A172 (cell line): ENCODE data around the gene CCNL1. TPM values are rescaled to one million over a fixed set of nuclear protein-coding genes. Genes with fewer than 3 reads are reported as not detected.

Source experiments
- DNase-seq: peaks from one replicate; pipeline ENCODE4 v3.0.0-alpha.2; 2015; ENCODE audit warnings: low spot score
- total RNA-seq: library from RNA; depleted of rRNA; stranded (reverse); fragments of >200 nt; shearing (Covaris generic); gene quantifications from 2 replicates; pipeline ENCODE4 v1.2.3, GENCODE V29; 2014

The CCNL1 gene
- total RNA-seq, 1 experiment from 2014 or later = 75.0 TPM

DNA sequence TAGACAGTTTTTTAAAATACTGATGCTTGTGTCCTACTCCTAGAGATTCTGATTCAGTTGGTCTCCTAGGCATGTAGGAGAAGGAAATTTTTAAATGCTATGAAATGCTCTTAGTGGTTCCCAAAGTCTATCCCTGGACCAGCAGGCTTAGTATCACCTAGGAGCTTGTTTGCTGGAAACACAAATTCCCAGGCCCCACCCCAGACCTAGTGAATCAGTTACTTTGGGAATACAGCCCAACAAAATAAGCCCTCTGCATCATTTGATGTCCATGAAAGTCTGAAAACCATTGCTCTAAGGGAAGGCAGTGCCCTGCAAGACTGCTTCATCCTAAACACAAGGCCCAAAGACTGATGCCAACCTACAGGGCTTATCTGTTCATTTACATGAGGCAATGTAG is 36.3 kb downstream of the CCNL1 start:
- no peak for DNase-seq

DNA sequence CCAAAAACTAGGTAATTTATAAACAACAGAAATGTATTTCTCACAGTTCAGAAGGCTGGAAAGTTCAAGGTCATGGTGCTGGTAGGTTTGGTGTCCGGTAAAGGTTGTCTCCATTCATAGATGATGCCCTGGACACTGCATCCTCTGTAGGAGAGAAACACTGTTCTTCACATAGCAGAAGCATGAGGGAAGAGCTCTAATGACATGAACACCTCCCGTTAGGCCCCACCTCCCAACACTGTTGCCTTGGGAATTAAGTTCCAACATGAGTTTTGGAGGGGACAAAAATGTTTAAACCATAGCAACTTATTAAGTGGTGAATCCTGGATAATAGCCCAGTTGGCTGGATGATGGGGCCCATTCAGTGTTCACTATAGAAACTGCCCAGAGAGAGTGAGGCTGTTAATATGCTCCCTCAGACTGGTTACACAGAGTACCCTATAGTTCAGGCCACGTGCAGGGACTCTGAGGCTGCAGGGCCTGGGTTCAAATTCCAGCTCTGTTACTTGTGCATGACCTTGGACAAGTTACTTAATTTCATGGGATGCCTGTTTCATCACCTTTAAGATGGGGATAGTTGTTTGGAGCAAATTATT is 37.0 kb downstream of the CCNL1 start:
- no peak for DNase-seq

DNA sequence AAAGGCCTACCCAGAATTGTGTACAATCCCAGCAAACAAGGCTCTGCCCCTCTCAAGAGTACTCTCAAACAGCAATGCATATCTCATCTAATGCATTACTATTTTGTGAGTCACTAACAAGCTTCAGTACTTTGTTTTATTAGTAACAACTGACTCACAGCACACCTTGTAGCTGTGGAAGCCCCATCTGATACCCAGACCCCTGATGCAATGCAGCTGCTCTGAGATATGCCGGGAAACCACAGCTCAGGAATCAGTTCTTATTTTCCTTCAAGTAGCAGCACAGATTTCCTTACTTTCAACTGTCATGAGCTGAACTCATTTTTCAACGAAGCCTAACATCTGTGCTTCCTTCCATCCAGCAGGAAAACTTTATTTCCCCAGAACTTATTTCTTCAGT is 37.8 kb downstream of the CCNL1 start:
- DNase-seq = peak; percentile 91

DNA sequence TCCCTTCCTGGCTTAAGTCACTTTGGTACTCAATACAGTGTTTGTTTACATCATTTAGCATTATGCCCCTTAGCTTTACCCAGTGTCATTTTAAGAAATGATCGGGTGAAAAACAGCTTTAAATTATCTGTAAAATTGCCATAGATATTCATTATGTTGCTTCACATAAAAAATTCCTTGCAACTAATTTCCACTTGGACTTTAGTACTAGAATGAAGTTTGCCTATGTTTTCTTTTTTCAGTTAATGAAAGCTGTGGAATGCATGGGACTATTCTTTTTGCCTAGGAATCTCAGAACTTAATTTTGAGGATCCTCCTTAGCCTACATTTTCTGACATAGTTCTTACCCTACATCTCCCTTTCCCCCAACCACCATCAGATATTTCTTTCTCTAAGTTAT is 38.4 kb downstream of the CCNL1 start:
- no peak for DNase-seq

DNA sequence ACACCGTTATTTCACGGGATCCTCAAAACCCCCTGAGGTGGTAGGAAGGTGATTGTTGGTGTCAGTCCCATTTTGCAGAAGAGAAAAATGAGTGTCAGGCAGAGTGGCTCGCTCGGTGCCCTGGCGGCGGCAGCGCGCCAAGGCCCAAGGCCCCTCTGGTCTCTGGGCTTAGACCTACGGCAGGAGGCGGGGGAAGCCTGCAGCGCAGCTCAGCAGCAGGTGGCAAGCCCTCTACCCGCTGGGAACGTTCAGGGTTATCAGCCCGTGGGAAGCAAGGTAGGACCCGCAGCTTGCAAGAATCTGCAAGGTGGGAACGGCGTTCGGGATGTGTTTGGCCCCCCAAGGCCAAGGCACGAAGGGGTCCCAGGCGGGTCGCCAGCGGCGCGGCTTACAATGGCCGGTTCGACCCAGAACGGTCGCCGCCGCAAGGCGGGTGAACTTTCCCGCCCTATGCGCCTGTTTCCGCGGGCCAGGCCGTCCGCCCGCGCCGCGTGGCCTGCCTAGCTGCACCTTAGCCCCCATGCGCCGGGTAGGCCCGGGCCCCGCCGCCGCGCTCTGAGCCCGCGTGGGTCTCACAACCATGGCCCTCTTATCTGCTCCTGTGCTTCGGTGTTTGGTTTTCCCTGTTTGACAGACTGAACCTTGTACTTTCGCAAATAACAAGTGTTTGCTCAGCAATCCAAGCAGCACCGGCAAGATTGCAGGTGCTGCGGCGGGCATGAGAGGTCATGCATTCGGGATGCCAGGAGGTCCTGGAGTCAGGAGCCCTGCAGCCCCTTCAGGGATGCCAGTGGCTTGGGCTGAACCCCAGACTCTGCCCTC is 39.7 kb downstream of the CCNL1 start:
- DNase-seq = no peak

DNA sequence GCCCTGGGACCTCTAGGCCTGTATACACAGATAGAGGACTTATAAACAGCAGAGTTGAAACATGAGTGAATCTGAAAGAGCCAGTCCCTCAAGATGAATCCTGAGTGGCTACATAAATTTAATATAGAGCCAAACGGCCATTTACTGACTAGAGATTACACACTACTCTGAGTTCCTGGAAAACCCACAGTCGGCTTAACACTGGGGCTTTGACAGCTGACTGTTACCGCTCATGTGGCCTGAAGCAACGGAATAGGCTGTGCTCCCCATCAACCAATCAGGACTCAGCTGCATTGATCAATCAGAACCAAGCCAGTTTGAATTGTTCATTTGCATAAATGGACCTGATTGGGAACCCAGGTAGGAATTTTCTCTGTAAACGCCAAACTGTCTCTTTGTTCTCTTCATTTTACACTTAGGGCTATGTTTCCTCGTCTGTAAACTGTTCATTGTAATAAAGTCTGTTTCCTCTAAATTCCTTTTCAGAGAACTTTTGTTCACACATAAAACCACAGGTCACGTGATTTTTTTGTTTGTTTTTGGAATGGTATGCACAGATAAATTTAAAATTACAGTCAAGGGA is 40.5 kb downstream of the CCNL1 start:
- DNase-seq = no peak

DNA sequence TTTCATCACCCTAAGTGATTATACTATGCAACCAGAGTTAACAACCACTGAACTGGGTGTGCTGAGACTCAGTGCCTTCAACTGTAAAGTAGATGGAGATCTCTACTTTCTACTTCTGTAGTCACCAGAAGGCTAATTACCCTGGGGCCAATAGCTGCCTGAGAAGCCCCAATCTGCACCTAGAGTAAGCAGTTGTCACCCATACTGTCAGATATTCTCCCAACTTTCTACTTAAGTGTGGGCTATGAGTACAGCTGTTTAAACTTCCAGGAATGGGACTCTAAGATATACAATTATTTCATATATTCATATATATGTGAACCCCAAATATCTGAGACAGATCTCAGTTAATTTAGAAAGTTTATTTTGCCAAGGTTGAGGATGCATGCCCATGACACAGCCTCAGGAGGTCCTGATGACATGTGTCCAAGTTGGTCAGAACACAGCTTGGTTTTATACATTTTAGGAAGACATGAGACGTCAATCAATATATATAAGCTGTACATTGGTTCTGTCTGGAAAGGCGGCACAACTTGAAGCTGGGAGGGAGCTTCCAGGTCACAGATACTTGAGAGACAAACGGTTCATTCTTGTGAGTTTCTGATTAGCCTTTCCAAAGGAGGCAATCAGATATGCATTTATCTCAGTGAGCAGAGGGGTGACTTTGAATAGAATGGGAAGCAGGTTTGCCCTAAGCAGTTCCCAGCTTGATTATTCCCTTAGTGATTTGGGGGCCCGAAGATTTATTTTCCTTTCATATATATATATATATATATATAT is 41.9 kb downstream of the CCNL1 start:
- no peak for DNase-seq

DNA sequence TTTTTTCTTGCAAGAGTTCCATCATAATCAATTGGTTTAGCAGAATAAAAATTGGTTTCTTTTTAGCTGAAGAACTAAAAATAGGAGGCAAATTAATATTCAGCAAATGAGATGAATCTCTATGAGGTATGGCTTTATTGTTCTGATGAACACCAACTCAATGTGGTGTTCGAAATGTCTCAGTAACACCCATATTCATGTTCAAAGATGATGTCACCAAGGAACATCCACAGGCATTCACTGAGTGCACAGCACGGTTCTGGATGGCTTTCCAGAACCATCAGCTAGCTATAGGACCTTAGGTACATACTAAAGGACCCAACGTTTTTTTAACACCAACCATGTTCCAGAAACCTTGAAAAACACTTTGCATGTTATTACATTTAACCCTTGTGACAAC is 42.7 kb downstream of the CCNL1 start:
- DNase-seq = no peak

DNA sequence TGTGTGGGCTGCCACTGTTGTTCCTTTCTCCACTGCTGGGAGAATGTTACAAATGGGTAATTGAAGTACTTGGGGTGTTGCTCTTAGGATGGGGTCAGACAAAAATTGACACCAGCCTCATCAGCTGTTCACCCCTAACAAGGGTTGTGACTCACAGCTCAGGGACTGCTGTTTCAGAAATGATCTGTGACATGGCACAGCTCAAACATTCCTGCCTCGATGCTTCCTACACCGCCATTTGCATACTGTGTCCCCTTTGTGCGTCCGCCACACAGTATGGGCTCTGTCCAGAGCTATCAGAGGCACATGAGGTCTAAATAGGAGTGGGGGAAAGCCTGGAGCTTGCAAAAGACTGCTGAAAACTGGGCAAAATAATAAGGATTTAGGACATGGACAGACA is 43.9 kb downstream of the CCNL1 start:
- DNase-seq = no peak

DNA sequence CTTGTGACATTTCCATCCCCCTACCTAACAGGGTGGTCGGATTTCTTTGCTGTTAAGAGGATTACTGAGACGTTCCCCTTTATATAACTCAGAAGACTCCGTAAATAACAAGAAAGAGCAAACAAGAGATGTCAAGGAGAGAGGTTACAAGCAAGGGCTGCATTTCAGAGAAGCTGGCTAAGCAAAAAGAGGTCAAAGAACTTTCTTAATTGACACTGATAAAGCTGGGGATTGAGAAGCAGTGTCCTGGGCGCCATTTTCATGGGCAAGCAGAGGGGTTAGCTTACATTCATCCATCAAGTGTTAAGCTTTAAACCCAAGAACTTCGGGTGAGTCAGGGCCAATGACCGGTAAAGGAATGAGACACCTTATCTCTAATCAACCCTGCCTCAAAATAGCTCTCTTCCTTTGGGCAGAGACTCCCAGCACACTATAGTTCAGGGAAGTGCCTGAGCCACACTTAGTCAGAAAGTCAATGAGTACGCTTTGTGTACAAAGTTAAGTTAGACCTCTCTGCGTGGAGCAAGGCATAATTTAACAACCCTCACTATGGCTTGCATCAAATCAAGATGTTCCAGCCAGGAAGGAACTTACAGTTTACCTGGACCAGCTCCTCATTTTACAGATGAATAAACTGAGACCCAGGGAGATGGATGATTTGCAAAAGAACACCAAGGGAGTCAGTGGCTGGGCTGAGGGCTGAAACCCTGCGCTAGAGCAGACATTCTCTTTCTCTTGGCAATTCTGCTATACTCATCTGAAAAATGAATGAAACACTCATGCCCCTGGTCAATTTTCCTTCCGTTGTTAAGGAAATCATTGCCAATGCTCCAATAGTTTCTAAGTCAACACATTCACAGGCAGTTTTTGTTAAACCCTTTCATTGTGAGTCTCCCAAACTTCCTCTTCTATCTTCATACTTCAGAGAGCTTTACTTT is 44.6 kb downstream of the CCNL1 start:
- peak; percentile 85 for DNase-seq

DNA sequence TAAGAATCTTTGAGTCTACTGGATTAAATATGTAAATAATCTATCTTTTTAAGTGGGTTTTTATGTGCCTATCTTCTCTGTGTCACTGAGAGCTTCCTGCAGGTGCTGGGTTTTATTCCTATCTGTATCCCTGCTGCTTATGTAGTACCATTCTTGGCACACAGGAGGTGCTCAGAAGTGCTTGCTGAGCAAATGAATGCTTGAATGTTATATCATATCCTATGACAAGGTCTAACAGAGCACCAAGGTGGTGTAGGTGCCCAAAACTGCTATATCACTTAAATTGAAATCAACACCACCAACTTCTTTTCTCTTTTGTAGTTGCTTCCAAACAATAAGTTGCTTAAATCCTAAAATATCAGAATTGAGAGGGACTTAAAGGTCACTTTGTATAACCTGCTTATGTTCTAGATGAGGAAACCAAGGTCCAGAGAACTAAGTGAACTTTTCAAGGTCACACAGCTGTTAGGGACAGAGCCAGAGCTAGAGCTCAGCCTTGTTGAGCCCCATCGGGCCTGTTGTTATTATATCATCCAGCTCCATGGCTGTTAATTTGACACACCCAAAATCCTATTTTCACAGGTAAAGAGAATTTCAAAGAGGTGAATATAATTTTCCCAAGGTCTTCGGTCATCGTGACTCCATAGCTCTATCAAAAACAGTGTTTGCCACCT is 46.0 kb downstream of the CCNL1 start:
- no peak for DNase-seq

DNA sequence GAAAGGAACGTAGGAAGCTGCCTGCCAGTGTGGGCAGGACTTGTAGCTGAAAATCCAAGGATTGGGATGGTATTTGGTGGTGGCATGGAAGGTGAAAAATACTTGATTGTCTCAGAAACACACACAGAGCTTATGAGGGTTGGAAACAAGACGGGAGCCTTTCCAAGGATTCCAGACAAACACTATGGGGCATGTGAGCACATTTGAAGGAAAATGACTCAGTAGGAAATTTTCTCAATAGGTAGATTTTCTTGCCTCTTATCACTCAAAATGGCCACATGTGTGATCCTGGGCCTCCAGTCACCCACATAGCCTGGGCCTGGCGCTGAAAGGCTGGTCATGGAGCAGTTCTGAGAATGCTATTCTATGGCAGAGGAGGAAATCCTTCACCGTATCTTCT is 47.4 kb downstream of the CCNL1 start:
- DNase-seq = no peak

DNA sequence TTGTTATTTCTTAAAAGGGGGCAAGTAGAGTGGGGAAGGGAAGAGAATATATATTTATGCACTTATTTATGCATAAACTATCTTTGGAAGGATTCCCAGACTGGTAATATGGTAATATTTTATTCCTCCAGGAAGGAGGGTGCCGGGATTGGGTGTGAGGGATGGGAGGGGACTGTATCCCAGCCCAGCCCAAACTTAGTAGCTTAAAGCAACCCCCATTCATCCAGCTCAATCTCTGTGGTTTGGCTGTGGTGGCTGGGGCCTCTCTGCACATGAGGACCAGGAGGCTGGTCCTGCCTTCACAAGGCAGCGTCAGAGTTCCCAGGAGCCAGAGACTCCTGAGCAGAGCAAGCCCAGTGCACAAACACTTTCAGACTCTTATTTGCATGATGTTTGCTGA is 48.4 kb downstream of the CCNL1 start:
- DNase-seq = no peak

DNA sequence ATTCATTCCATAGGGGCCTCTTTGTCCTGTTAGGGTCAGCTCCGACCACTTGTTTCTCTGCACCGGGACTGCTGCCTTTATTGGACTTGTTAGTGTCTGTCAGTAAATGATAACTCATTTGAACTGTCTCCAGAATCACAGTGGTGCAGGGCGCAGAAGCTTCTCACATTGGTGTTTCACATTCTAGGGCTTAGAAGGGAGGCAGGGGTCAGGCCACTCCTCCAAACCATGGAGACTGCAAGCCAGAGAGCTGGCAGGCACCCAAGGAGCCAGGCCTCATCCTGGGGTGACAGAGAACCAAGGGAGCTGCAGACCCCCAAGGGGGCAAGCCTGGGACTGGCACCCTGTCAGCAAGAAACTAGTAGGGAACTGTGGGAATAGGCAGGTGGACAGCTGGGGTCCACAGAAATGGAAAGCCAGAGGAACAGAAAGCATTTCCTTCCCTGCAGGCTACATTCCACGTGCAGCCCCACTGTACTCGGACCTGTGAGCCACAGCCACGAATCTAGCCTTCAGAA is 49.1 kb downstream of the CCNL1 start:
- no peak for DNase-seq

DNA sequence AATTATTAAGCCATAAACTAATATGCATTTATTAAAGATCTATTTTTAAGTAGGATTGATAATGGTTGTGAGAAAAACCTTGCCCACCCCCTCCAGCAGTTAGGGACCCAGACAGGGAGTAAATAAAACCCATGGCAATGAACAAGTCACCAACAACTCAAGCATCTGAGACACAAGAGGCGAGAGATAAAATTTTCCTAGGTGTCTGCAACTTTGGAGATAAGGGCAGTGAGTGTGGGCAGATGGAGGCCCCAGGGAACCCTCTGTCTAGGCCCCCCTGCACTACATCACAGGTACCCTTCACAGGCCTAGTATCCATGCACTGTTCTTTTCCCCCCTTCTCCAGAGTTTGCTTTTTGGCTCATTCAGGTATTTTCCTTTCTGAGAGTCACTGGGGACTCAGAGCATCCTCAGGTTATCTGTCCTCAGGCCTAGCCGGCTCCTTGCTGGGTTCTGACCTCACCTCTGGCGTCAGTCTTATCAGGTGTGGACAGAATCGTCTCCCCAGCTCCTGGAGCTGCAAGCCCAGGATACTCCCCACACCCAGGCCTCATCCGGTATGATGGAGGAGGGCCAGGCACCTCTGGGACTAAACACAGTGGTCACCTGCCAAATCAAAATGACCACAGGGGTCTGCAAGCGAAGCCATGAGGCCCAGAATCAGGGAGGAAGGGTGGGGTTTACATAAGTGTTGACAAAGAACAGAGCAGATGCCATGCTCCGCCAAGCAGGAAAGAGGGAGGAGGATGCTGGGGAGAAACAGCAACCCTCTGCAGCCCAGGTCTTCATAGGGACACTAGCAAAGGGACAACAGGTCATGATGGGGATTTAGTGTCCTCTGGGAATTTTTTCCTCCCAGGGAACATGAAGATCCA is 50.4 kb downstream of the CCNL1 start:
- no peak for DNase-seq

DNA sequence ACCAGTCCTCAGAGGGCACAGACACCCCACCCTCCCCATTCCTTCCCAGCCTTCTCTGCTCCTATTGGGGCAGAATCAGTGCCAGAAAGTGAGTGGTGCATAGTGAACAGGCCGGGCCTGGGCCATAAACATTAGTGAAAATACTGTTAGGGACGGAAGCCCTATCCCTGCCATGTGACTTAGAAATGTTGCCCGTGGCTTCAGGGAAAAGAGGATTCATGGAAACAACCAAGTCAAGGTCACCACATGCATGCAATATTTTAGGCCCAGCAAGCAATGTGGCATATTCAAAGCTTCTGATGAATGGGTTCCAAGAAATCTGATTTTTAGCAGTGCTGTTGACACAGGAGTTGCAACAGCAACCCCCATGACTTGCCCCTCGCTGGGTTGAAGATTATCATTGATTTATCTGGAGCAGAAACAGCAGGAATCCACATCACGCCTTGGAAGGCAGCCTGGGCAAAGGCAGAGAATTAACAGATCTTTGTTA is 52.3 kb downstream of the CCNL1 start:
- DNase-seq = no peak

DNA sequence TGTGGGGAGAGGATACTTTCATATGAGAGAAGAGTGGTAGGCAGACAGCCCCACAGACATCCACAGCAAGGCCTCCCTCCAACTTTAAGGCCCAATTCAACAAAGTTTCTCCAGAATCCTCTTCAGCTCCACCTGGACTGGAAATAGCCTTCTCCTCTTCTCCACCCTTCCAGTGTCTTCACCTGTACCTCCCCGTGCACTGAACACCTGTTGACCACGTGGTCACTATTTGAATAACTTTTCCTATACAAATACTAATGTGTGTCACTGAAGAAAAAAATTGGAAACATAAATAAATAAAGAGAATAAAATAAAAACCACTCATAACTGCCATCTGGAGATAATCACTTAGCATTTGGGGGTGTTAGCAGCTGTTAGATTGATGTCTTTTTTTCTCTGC is 52.9 kb downstream of the CCNL1 start:
- no peak for DNase-seq

DNA sequence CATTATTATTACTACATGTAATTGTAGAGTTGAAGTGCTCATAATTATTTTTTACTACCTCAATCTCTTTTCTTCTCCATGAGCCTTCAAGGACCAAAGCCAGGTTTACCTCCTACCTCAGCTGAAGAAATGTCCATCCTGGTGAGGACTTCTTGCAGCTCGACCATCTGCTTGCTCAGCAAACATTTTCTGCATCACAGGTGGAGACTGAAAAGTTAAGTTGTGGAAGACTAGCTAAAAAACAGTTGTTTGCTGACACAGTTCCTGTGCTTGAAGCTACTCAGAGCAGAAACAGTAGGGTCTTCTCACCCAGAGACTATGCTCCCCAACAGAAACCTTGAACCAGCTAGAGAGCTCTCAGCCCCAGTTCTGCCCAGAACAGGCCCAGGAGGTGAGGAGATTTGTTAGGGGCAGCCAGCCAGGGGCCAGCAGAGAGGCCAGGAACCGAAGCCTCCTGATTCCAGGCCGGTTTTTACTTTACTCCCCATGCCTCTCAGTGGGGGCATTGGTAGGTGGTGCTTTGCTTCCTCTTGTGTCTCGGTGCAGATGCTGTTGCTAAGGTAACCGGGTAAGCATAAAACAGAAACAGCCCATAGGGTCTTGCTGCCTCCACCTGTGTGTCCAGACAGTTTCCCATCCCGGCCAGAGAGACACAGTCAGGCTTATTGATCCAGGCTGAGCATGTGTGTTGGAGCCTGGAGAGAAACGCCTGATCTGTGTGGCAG is 54.9 kb downstream of the CCNL1 start:
- no peak for DNase-seq

DNA sequence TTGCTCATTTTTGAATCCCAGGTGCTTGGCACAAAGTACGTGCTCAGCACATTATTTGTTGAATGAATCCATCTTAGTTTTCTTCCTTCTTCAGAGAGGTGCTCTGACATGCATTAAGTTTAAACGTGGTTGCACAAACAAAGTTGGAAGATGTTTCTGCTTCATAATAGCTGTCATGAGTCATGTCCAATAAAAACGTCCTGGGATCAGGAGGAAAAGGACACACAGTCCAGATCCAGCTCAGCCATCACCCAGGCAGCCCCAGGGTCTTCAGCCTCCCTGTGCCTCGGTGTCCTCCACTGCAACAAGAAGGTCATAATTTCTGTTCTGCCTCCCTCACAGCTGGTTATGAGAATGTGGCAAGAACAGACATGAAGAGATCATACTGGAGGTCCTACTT is 55.4 kb downstream of the CCNL1 start:
- no peak for DNase-seq
